WTC11 (cell line): Measurements from ENCODE around the gene EXTL1. TPM values are rescaled to one million over a fixed set of nuclear protein-coding genes. Genes with fewer than 3 reads are reported as not detected.

Experiments
- ATAC-seq: fragments of 200-7000 bp; cut with Tn5 transposase; 2 replicates; pipeline ENCODE4 v1.10.0; 2021; ENCODE audit warnings: mild to moderate bottlenecking, moderate library complexity
- CTCF ChIA-PET: fragments of 300-600 bp; sonication (Branson Sonifier 250); formaldehyde crosslinking; loops from one replicate; lab custom pipeline; 2021; ENCODE audit warnings: antibody characterized with exemption; lab: Charles Lee
- POLR2A ChIA-PET: fragments of 350-600 bp; sonication (Branson Sonifier 250); formaldehyde crosslinking; loops from one replicate; lab custom pipeline; 2021; ENCODE audit warnings: antibody characterized with exemption; lab: Charles Lee
- DNase-seq: peaks from one replicate; pipeline ENCODE4 v3.0.0; 2021; ENCODE audit warnings: low spot score
- H3K27ac Mint-ChIP-seq: 2 replicates; pipeline ENCODE4 v1.8.0; 2021; ENCODE audit warnings: mixed read lengths
- H3K27me3 Mint-ChIP-seq: 2 replicates; pipeline ENCODE4 v1.8.0; 2021; ENCODE audit warnings: low read depth, mild to moderate bottlenecking, moderate library complexity, mixed read lengths
- H3K36me3 Mint-ChIP-seq: 2 replicates; pipeline ENCODE4 v1.8.0; 2021; ENCODE audit warnings: mixed read lengths
- H3K4me1 Mint-ChIP-seq: 2 replicates; pipeline ENCODE4 v1.8.0; 2022; ENCODE audit warnings: mixed read lengths
- H3K4me3 Mint-ChIP-seq: 2 replicates; pipeline ENCODE4 v1.8.0; 2021; ENCODE audit warnings: mild to moderate bottlenecking, moderate library complexity, mixed read lengths
- H3K9me3 Mint-ChIP-seq: 2 replicates; pipeline ENCODE4 v1.8.0; 2021; ENCODE audit warnings: mixed read lengths
- ATF6 ChIP-seq: sonication (generic); formaldehyde crosslinking; IDR thresholded peaks from 2 replicates; pipeline ENCODE4 v1.8.1; 2023; ENCODE audit warnings: mild to moderate bottlenecking, missing genetic modification reagents
- CBFB ChIP-seq: sonication (generic); formaldehyde crosslinking; IDR thresholded peaks from 2 replicates; pipeline ENCODE4 v1.8.1; 2022; ENCODE audit warnings: mild to moderate bottlenecking, low read depth, missing genetic modification reagents
- CTCF ChIP-seq: fragments of 200-600 bp; IDR thresholded peaks from 2 replicates; pipeline ENCODE4 v1.8.0; 2022; ENCODE audit warnings: antibody characterized with exemption
- E2F5 ChIP-seq: sonication (generic); formaldehyde crosslinking; IDR thresholded peaks from 2 replicates; pipeline ENCODE4 v1.8.1; 2022; ENCODE audit warnings: mild to moderate bottlenecking, moderate library complexity, missing genetic modification reagents
- FOXK1 ChIP-seq: sonication (generic); formaldehyde crosslinking; IDR thresholded peaks from 2 replicates; pipeline ENCODE4 v1.8.0; 2022; ENCODE audit warnings: mild to moderate bottlenecking, moderate library complexity, missing genetic modification reagents
- GRHL2 ChIP-seq: fragments of 250-450 bp; sonication (Bioruptor Pico); IDR thresholded peaks from 2 replicates; pipeline ENCODE4 v1.8.0; 2022; ENCODE audit warnings: mild to moderate bottlenecking, moderate library complexity; ENCODE audit not compliant: insufficient replicate concordance, severe bottlenecking
- HMGXB4 ChIP-seq: sonication (generic); formaldehyde crosslinking; IDR thresholded peaks from 2 replicates; pipeline ENCODE4 v1.8.1; 2023; ENCODE audit warnings: mild to moderate bottlenecking, moderate library complexity, missing genetic modification reagents
- MAX ChIP-seq: sonication (generic); formaldehyde crosslinking; IDR thresholded peaks from 2 replicates; pipeline ENCODE4 v1.8.0; 2022; ENCODE audit warnings: mild to moderate bottlenecking, missing genetic modification reagents
- MXD4 ChIP-seq: fragments of 250-450 bp; sonication (Bioruptor Pico); IDR thresholded peaks from 2 replicates; pipeline ENCODE4 v1.8.0; 2021; ENCODE audit warnings: mild to moderate bottlenecking, moderate library complexity, borderline replicate concordance
- NFE2L1 ChIP-seq: sonication (generic); formaldehyde crosslinking; IDR thresholded peaks from 2 replicates; pipeline ENCODE4 v1.8.1; 2023; ENCODE audit warnings: missing genetic modification reagents
- NR2C2 ChIP-seq: sonication (generic); formaldehyde crosslinking; IDR thresholded peaks from 2 replicates; pipeline ENCODE4 v1.8.0; 2022; ENCODE audit warnings: mild to moderate bottlenecking, missing genetic modification reagents
- NR3C1 ChIP-seq: sonication (generic); formaldehyde crosslinking; conservative IDR thresholded peaks from 2 replicates; pipeline ENCODE4 v1.8.1; 2023; ENCODE audit warnings: low read depth, mild to moderate bottlenecking, missing genetic modification reagents
- OVOL2 ChIP-seq: fragments of 250-450 bp; sonication (Bioruptor Pico); IDR thresholded peaks from 2 replicates; pipeline ENCODE4 v1.9.0; 2021; ENCODE audit warnings: mild to moderate bottlenecking, borderline replicate concordance
- PREB ChIP-seq: sonication (generic); formaldehyde crosslinking; IDR thresholded peaks from 2 replicates; pipeline ENCODE4 v1.8.1; 2022; ENCODE audit warnings: mild to moderate bottlenecking, missing genetic modification reagents, moderate library complexity, borderline replicate concordance
- PRRX2 ChIP-seq: fragments of 250-450 bp; sonication (Bioruptor Pico); IDR thresholded peaks from 2 replicates; pipeline ENCODE4 v1.8.0; 2021; ENCODE audit warnings: mild to moderate bottlenecking
- RELA ChIP-seq: sonication (generic); formaldehyde crosslinking; IDR thresholded peaks from 2 replicates; pipeline ENCODE4 v1.8.1; 2022; ENCODE audit warnings: missing genetic modification reagents, mild to moderate bottlenecking, borderline replicate concordance
- SOX15 ChIP-seq: fragments of 250-450 bp; sonication (Bioruptor Pico); IDR thresholded peaks from 2 replicates; pipeline ENCODE4 v1.9.0; 2021; ENCODE audit warnings: mild to moderate bottlenecking
- SP1 ChIP-seq: sonication (generic); formaldehyde crosslinking; conservative IDR thresholded peaks from 2 replicates; pipeline ENCODE4 v1.8.1; 2022; ENCODE audit warnings: missing genetic modification reagents
- TEAD1 ChIP-seq: sonication (generic); formaldehyde crosslinking; IDR thresholded peaks from 2 replicates; pipeline ENCODE4 v1.8.0; 2022; ENCODE audit warnings: mild to moderate bottlenecking, missing genetic modification reagents
- ZNF232 ChIP-seq: sonication (generic); formaldehyde crosslinking; IDR thresholded peaks from 2 replicates; pipeline ENCODE4 v1.8.0; 2022; ENCODE audit warnings: mild to moderate bottlenecking, missing genetic modification reagents
- ZNF263 ChIP-seq: sonication (generic); formaldehyde crosslinking; IDR thresholded peaks from 2 replicates; pipeline ENCODE4 v1.8.1; 2022; ENCODE audit warnings: low read depth, mild to moderate bottlenecking, moderate library complexity, missing genetic modification reagents
- total RNA-seq: library from RNA; stranded (reverse); gene quantifications from 3 replicates; pipeline ENCODE4 v1.2.3, GENCODE V29; 2021
- TF ChIP-seq, protein P1 (sequence below): fragments of 250-450 bp; sonication (Bioruptor Pico); IDR thresholded peaks from 2 replicates; pipeline ENCODE4 v1.9.0; 2021; ENCODE audit warnings: mild to moderate bottlenecking
- TF ChIP-seq, protein P2 (sequence below): sonication (generic); formaldehyde crosslinking; conservative IDR thresholded peaks from 2 replicates; pipeline ENCODE4 v1.8.1; 2023; ENCODE audit warnings: mild to moderate bottlenecking, low read depth, missing genetic modification reagents, moderate library complexity

EXTL1 gene
- total RNA-seq, 1 experiment from 2014 or later: 2.1 TPM

- TF ChIP-seq GRHL2 (no peak), OVOL2 (no peak), ZNF263 (CRISPR knock-in tag) (no peak; the same call in 1 of the 2 replicates), TEAD1 (CRISPR knock-in tag) (no peak), MAX (CRISPR knock-in tag) (0 out of 2 replicates have a peak, but pooled peaks have one; percentile 49), ZNF232 (0 out of 2 replicates have a peak, but pooled peaks have one; percentile 49), E2F5 (CRISPR knock-in tag) (0 out of 2 replicates have a peak, but pooled peaks have one; percentile 41), SOX15 (no peak), PREB (CRISPR knock-in tag) (no peak), CBFB (CRISPR knock-in tag) (no peak), MXD4 (no peak), FOXK1 (CRISPR knock-in tag) (no peak), NR3C1 (CRISPR knock-in tag) (no peak)
- TF ChIP-seq, protein P1, sequence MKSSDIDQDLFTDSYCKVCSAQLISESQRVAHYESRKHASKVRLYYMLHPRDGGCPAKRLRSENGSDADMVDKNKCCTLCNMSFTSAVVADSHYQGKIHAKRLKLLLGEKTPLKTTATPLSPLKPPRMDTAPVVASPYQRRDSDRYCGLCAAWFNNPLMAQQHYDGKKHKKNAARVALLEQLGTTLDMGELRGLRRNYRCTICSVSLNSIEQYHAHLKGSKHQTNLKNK (CRISPR knock-in tag): no peak
- TF ChIP-seq, protein P2, sequence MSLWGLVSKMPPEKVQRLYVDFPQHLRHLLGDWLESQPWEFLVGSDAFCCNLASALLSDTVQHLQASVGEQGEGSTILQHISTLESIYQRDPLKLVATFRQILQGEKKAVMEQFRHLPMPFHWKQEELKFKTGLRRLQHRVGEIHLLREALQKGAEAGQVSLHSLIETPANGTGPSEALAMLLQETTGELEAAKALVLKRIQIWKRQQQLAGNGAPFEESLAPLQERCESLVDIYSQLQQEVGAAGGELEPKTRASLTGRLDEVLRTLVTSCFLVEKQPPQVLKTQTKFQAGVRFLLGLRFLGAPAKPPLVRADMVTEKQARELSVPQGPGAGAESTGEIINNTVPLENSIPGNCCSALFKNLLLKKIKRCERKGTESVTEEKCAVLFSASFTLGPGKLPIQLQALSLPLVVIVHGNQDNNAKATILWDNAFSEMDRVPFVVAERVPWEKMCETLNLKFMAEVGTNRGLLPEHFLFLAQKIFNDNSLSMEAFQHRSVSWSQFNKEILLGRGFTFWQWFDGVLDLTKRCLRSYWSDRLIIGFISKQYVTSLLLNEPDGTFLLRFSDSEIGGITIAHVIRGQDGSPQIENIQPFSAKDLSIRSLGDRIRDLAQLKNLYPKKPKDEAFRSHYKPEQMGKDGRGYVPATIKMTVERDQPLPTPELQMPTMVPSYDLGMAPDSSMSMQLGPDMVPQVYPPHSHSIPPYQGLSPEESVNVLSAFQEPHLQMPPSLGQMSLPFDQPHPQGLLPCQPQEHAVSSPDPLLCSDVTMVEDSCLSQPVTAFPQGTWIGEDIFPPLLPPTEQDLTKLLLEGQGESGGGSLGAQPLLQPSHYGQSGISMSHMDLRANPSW (CRISPR knock-in tag): no peak
Observed at GRCh38 chr1:26045722-26046245, 24.2 kb downstream of the EXTL1 start, which contains the start of gene SLC30A2 (continued).

DNA sequence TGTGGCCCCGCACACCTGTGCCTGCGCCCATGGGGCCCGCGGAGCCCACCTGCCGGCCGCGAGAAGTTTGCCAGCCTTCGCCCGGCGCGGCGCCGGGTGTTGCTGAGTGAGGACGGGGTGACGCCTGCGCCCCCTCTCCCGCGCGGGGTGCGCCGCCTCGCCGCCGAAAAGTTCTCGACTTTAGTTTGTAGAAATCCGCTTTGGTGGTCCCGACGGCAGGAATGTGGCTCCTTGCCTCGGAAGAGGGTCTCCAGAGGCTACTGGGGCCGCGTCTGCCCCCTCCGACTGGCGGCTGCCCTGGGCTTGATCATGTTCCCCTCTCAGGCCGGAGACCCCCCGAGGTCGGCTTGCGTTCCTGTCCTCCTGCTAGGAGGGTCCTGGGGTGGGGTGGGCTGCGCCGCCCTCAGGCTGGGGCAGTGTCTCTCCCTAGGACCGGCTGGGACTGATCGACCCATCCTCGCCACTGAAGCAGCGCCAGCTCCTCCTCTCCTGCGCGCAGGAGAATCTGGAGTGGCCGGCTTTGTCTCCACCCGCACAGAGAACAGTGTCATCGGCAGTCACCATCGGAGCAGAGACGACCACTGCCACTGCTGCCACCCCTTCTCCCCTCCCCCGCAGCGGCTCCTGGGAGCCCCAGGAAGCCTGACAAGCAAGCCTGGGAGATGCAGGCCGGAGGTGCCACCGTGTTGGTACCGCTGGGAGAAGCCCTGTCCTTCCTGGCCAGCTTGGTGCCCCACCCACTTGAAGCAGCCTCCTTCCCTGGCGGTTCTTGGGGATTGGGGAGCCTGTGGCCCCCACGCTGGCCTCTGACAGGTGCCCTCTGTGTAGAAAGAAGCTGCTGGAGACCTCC, 24.9 kb downstream of the EXTL1 start:
- peaks cover 100% of the 10 kb centered on the region for H3K27me3 Mint-ChIP-seq
- H3K27ac Mint-ChIP-seq: no peak overlapping the region
- ATAC-seq (peak; percentile 38), DNase-seq (peak; percentile 24)
- POLR2A ChIA-PET: interaction anchor here (0.7 kb wide), 1 partner anchor 28 kb away, joined by 3 read pairs; no protein-coding TSS in a partner anchor
- no peaks in the 10 kb centered on the region for H3K36me3 Mint-ChIP-seq
- no peaks in the 10 kb centered on the region for H3K9me3 Mint-ChIP-seq
- peak overlapping the region; percentile 59 for H3K4me3 Mint-ChIP-seq
- peaks cover 3% of the 10 kb centered on the region for H3K4me1 Mint-ChIP-seq
- CTCF ChIA-PET: interaction anchor here (0.8 to 3.7 kb wide), 7 partner anchors 7 to 189 kb away, joined by 3 to 55 read pairs (median 3); partner anchors contain the start of gene ZNF593
- TF ChIP-seq ATF6 (CRISPR knock-in tag) (no peak), SP1 (CRISPR knock-in tag) (no peak), PRRX2 (CRISPR knock-in tag) (no peak), HMGXB4 (CRISPR knock-in tag) (peak; percentile 20; the same call in 1 of the 2 replicates), CTCF (no peak), OVOL2 (no peak), FOXK1 (CRISPR knock-in tag) (no peak), RELA (CRISPR knock-in tag) (no peak), E2F5 (CRISPR knock-in tag) (0 out of 2 replicates have a peak, but pooled peaks have one; percentile 14), NFE2L1 (no peak), NR2C2 (CRISPR knock-in tag) (no peak)
